ENCODE results near the gene TRIML2.

TRIML2 gene

GRCh38 chr4:188127214-188127874, 17.9 kb upstream of the TRIML2 start:
- DNase-seq (ENCODE audit: low read depth), result no peak
- no peak for TF ChIP-seq CTCF (IDR thresholded peaks at IDR 0.05; ENCODE audit: control insufficient read depth, extremely low read depth, insufficient read depth)
- no peak overlapping the region for H3K4me3 ChIP-seq (ENCODE audit: low read depth, low read length)

DNA sequence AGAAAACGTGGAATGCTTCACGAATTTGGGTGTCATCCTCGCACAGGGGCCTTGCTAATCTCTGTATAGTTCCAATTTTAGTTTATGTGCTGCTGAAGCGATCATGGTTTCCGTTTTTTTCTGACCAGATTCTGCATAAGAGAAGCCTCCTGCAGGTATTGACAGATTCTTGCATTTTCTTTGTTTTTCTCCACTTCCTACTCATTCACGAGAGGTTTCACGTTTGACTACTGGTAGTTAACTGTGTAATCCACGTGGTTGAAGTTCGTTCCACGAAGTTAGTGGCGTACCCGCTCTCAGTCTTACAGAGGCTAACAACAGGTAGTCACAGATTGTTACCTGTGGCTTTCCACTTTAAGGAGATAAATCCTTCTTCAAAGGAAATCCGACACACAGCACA, 12.1 kb upstream of the TRIML2 start:
- DNase-seq (ENCODE audit: low read depth), result no peak
- TF ChIP-seq CTCF (IDR thresholded peaks at IDR 0.05; ENCODE audit: control insufficient read depth, extremely low read depth, insufficient read depth), result no peak
- no peak overlapping the region for H3K4me3 ChIP-seq (ENCODE audit: low read depth, low read length)

DNA sequence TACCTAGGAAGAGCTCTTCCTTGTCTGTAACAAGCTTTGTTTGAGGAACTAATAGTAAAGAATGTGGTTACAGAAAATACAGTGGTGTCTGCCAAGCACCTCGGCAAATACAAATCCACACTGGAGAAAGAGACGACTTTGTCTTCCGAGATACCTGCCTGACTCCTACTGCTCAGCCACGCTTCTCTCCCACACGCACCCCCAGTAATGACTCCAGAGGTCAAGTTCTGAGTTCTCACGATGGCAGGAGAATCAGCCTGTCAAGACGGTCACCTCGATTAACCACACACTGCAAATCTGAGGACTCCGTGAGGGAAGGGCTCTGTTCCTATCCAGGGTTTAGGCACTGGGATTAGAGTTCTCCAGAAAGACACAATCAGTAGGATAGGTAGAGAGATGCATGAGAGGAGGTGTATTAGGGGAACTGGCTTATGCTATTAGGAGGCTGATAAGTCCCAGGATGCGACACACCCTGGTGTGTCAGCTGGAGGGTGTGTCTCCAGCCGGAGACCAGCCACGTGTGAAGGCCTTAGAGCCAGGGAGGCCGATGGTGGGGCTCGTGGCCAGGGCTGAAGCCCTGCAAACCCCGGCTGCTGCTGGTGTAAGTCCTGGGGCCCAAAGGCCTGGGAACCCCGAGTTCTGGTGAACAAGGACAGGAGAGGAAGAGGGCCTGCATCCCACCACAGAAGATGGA, 8.4 kb upstream of the TRIML2 start:
- no peak for DNase-seq (ENCODE audit: low read depth)
- TF ChIP-seq CTCF (IDR thresholded peaks at IDR 0.05; ENCODE audit: control insufficient read depth, extremely low read depth, insufficient read depth), result no peak

DNA sequence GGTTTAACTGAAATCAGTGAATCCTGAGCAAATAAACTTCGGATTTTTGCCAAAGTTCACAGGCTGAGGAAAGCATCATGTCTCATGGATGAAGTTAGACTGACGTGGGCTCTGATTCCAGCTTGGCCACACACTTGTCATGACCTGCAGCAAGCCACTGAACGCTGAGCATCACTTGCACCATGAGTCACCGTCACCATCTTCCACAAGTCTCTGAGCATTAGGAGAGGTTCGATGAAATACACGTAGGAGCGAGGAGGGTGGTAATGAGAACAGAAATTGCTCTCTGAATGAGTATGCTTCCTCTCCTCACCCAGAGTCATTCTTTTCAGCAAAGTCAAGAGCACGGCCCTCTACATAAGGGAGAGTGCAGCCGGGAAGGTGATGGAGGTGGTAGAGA, 3.8 kb upstream of the TRIML2 start:
- no peak for TF ChIP-seq CTCF (IDR thresholded peaks at IDR 0.05; ENCODE audit: control insufficient read depth, extremely low read depth, insufficient read depth)
- DNase-seq (ENCODE audit: low read depth), result no peak
- H3K4me3 ChIP-seq (ENCODE audit: low read depth, low read length), result no peak overlapping the region

More for the DNA sequence above, 8.4 kb upstream of the TRIML2 start:
- H3K4me3 ChIP-seq (ENCODE audit: low read depth, low read length), result no peak overlapping the region

DNA sequence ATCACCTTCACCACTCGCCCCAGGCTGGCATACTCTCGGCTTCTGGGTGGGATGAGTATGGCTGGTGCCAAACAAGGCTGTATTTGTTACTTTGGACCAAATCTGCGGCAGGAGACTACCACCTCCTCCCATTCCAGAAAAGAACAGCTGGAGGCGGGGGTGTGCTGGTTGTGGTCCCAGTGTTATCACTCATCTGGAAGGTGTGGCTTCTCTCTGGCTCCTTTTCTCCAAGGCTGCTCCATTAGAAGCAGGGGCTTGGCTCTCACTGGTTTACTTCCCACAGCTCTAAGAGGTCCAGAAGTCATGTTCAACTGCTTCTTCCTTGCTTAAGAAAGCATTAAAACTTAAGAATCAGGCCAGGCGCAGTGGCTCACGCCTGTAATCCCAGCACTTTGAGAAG, 2.6 kb upstream of the TRIML2 start:
- no peak overlapping the region for H3K4me3 ChIP-seq (ENCODE audit: low read depth, low read length)
- no peak for DNase-seq (ENCODE audit: low read depth)
- TF ChIP-seq CTCF (IDR thresholded peaks at IDR 0.05; ENCODE audit: control insufficient read depth, extremely low read depth, insufficient read depth), result no peak

GRCh38 chr4:188110741-188111471, 1.5 kb upstream of the TRIML2 start:
- TF ChIP-seq CTCF (IDR thresholded peaks at IDR 0.05; ENCODE audit: control insufficient read depth, extremely low read depth, insufficient read depth), result no peak

More at GRCh38 chr4:188110741-188111471, 1.5 kb upstream of the TRIML2 start:
- H3K4me3 ChIP-seq (ENCODE audit: low read depth, low read length), result no peak overlapping the region
- DNase-seq (ENCODE audit: low read depth), result no peak
